AG08396 (cell line): ENCODE measurements around the gene RNF25.

Experiments
- DNase-seq: peaks from one replicate; pipeline ENCODE4 v3.0.0; 2012; ENCODE audit warnings: low spot score, mixed read lengths

The RNF25 gene

GRCh38 chr2:218671654-218672566 lies at the start of gene RNF25, which contains the start of gene STK36:
Gene RNF25 (minus strand): TSS chr2:218672002. CDS start chr2:218671970, 32 bp downstream.
Gene STK36 (plus strand): TSS chr2:218672086. CDS start chr2:218672830, 744 bp downstream.
- DNase-seq: peak; percentile 94

GRCh38 chr2:218721488-218721887 lies 49.7 kb upstream of the RNF25 start:
- no peak for DNase-seq

GRCh38 chr2:218720048-218721041 lies 48.5 kb upstream of the RNF25 start:
- DNase-seq: no peak

- no peak for DNase-seq
These were observed 47.7 kb upstream of the RNF25 start for GRCh38 chr2:218719457-218719856.

GRCh38 chr2:218718058-218718457 lies 46.3 kb upstream of the RNF25 start:
- no peak for DNase-seq

GRCh38 chr2:218717262-218717661 lies 45.5 kb upstream of the RNF25 start:
- no peak for DNase-seq

- DNase-seq: peak; percentile 30
These were observed 44.3 kb upstream of the RNF25 start for GRCh38 chr2:218716070-218716469.

- no peak for DNase-seq
These were observed 42.1 kb upstream of the RNF25 start for GRCh38 chr2:218713922-218714321.

GRCh38 chr2:218711550-218711929 lies 39.7 kb upstream of the RNF25 start:
- DNase-seq: no peak

- peak; percentile 99 for DNase-seq
These were observed 39.1 kb upstream of the RNF25 start, which contains the start of gene TTLL4 for GRCh38 chr2:218710687-218711549. Gene TTLL4 (plus strand): TSS chr2:218710835. CDS start chr2:218737677, 26,842 bp downstream.

GRCh38 chr2:218710334-218710686 lies 38.5 kb upstream of the RNF25 start:
- DNase-seq: no peak

GRCh38 chr2:218709908-218710307 lies 38.1 kb upstream of the RNF25 start:
- no peak for DNase-seq

- DNase-seq: no peak
These were observed 36.3 kb upstream of the RNF25 start for GRCh38 chr2:218708086-218708485.

GRCh38 chr2:218703341-218703740 lies 31.5 kb upstream of the RNF25 start:
- no peak for DNase-seq

GRCh38 chr2:218701806-218702205 lies 30.0 kb upstream of the RNF25 start:
- no peak for DNase-seq

- no peak for DNase-seq
These were observed 27.1 kb upstream of the RNF25 start for GRCh38 chr2:218698885-218699284.

- DNase-seq: no peak
These were observed 22.8 kb upstream of the RNF25 start for GRCh38 chr2:218694405-218695145.

GRCh38 chr2:218691234-218691633 lies 19.4 kb upstream of the RNF25 start:
- DNase-seq: peak; percentile 40

- peak; percentile 67 for DNase-seq
These were observed 15.7 kb upstream of the RNF25 start for GRCh38 chr2:218687400-218688060.

GRCh38 chr2:218680061-218680460 lies 8.3 kb upstream of the RNF25 start:
- no peak for DNase-seq
